Measurements from ENCODE around the gene TPP2.

DNA sequence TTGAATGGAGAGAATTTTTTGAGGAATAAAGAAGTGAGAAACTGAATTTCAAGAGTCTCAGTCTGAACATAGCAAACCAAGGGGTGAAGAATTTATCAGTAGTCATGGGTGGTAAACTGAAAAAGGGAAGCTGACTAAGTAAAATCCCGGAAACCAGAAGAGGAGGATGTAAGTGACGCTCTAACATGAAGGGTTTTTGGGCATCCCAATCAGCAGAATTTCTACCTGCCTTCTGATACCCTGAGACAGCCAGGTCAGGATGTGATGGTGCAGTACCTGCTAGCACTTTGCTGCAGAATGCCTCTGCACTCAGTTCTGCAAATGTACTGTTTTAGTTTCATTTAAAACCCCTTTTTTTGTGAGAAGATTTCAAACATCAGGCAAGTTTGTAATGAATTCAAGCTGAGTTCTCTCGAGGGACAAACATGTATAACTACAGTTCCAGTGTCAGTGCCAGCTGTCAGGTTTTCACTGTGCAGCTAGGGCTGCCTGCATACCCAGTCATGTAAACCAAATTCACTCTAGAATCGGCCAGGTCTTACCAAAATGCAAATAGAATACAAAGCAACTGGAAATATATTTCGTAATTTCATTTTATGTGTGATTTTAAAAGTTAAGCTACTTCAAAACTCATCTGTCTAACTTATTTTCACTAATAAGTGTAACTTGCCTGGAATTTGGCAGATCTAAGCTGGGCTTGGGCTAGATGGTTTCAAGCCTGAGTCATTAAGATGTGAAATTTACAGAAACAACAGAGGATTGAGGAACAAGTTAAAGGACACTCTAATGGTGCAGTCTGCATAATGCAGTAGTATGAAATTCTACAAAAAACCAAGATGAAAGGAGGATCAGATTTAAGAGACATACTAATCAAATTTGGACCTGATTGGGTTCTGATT lies 84.3 kb downstream of the TPP2 start:
- TF ChIP-seq, protein P1, sequence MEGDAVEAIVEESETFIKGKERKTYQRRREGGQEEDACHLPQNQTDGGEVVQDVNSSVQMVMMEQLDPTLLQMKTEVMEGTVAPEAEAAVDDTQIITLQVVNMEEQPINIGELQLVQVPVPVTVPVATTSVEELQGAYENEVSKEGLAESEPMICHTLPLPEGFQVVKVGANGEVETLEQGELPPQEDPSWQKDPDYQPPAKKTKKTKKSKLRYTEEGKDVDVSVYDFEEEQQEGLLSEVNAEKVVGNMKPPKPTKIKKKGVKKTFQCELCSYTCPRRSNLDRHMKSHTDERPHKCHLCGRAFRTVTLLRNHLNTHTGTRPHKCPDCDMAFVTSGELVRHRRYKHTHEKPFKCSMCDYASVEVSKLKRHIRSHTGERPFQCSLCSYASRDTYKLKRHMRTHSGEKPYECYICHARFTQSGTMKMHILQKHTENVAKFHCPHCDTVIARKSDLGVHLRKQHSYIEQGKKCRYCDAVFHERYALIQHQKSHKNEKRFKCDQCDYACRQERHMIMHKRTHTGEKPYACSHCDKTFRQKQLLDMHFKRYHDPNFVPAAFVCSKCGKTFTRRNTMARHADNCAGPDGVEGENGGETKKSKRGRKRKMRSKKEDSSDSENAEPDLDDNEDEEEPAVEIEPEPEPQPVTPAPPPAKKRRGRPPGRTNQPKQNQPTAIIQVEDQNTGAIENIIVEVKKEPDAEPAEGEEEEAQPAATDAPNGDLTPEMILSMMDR (IDR thresholded peaks at IDR 0.05): no peak
- TF ChIP-seq EP300 (IDR thresholded peaks at IDR 0.05) (no peak), POLR2AphosphoS5 (IDR thresholded peaks at IDR 0.05) (no peak)

All from suprapubic skin (tissue), 4 donors.